ENCODE results near the gene RELL1. TPM values are rescaled to one million over a fixed set of nuclear protein-coding genes. Genes with fewer than 3 reads are reported as not detected.
A peak's percentile ranks its signal among the peaks of the same experiment; 100 is the strongest.

The RELL1 gene
- total RNA-seq, 1 donor from 2014 or later: 45.8 TPM

DNA sequence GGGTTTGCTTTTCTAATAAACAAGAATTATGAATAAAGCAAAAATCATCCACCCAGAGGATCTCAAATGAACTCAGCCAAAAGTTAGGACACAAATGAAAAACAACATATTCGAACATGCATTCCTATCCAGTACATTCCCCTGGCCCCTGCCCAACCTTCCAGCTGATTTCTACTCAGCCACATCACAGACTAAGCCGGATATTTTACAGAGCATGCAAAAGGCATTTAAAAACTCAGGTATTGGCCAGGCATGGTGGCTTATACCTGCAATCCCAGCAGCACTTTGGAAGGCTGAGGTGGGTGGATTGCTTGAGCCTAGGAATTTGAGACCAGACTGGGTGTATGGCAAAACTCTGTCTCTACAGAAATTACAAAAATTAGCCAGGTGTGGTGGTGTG, 54.6 kb downstream of the RELL1 start:
- DNase-seq (ENCODE audit: low read depth): no peak
- no peak overlapping the region for H3K4me3 ChIP-seq (ENCODE audit: low read depth, low read length)
- TF ChIP-seq, protein P1, sequence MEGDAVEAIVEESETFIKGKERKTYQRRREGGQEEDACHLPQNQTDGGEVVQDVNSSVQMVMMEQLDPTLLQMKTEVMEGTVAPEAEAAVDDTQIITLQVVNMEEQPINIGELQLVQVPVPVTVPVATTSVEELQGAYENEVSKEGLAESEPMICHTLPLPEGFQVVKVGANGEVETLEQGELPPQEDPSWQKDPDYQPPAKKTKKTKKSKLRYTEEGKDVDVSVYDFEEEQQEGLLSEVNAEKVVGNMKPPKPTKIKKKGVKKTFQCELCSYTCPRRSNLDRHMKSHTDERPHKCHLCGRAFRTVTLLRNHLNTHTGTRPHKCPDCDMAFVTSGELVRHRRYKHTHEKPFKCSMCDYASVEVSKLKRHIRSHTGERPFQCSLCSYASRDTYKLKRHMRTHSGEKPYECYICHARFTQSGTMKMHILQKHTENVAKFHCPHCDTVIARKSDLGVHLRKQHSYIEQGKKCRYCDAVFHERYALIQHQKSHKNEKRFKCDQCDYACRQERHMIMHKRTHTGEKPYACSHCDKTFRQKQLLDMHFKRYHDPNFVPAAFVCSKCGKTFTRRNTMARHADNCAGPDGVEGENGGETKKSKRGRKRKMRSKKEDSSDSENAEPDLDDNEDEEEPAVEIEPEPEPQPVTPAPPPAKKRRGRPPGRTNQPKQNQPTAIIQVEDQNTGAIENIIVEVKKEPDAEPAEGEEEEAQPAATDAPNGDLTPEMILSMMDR (conservative IDR thresholded peaks at IDR 0.05; ENCODE audit: low read depth, low read length): no peak

DNA sequence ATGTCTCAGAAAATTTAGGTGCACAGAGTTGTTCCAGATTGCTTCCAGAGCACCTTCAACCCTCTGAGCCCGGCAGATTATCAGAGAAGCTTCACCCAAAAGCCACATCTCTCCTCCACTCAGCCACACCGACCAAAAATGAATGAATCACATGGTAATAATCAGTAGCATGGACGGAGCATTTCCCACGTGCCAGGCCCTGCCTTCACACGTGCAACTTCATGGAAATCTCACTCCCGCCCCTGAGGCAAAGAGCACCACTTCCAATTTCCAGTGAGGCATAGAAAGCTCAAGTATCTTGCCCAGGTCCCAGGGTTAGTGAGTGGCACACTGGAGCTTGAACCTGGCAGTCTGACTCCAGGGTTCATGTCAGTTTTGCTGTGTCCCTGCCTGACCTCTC, 56.5 kb downstream of the RELL1 start:
- TF ChIP-seq, protein P1 (conservative IDR thresholded peaks at IDR 0.05; ENCODE audit: low read depth, low read length): no peak
- H3K4me3 ChIP-seq (ENCODE audit: low read depth, low read length): no peak overlapping the region
- no peak for DNase-seq (ENCODE audit: low read depth)

DNA sequence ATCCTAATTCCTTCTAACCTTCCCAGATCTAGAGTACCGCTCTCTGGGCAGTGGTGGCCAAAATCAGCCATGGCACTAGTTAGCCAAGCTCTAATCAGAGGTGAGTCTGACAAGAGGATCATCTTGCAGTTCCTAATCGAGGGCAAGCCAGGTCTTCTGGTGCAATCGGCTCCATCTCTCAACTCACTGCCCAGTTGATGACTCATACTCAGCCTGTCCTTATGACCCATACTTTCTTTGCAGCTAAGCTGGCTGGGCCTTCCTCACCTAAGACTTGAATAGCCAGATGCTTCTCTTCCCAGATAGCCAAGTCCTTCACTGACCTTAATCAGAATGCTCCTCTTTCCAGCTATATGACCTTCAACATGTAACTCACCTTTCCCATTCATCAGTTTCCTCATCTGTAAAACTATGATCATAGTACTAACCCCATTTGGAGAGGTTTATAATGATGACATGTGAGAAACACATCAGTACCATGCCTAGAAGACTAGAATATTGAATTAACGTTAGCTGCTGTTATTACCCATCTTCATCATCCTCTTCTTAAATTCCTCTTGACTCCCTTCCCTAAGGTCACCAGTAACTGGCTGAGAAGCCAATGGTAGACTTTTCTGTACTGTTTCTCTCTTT, 57.1 kb downstream of the RELL1 start:
- no peak overlapping the region for H3K4me3 ChIP-seq (ENCODE audit: low read depth, low read length)
- TF ChIP-seq, protein P1 (conservative IDR thresholded peaks at IDR 0.05; ENCODE audit: low read depth, low read length): no peak
- peak; percentile 71 for DNase-seq (ENCODE audit: low read depth)

DNA sequence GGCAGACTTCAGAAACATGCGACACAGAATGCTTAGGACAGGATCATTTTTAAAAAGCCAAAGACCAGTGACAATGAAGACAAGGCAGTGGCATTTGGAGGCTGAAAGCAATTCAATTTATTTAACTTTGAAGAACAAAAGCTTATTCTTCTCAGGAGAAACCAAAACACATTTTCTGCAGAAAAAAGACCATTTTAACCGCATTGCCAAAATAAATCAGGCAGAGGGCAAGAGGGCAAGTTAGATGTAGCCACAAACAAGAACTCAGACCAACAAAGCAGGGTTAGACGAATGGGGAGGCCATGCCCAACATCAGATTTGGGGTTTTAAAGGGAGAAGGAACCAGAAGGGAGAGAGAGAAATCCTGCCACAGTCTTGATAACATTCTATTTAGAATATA, 58.9 kb downstream of the RELL1 start:
- TF ChIP-seq, protein P1 (conservative IDR thresholded peaks at IDR 0.05; ENCODE audit: low read depth, low read length): no peak
- no peak overlapping the region for H3K4me3 ChIP-seq (ENCODE audit: low read depth, low read length)
- DNase-seq (ENCODE audit: low read depth): no peak

DNA sequence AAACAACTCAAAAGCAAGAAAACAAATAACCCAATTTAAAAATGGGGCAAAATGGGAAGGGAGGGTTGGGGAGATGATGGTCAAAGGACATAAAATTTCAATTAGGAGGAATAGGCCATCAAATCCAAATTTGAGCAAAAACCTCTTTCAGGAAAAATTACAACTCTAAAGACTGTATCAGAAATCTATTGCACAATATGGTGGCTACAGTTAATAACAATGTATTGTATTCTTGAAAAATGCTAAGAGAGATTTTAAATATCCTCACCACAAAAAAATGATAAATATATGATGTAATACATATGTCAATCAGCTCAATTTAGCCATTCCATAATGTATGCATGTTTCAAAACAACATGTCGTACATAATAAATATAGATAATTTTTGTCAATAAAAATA, 60.7 kb downstream of the RELL1 start:
- TF ChIP-seq, protein P1 (conservative IDR thresholded peaks at IDR 0.05; ENCODE audit: low read depth, low read length): no peak

DNA sequence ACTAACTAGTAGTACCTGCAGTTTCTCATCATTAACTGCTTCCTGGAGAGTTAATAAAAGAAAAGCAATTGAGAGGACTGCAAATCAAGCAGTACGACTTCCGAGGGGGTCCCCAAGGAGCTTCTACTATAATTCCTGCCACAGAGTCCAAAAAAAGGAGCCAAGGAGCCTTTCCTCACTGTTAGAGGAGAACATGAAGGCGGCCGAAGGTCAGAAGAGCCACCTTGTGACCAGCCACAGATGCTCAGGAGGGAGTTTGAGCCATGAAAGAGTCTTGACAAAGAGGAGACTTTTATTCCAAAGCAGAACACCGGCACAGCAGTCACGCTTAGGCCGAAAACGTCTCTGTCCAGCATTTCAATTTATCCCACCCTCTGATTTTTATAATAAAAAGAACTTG, 62.2 kb downstream of the RELL1 start:
- no peak for DNase-seq (ENCODE audit: low read depth)
- H3K4me3 ChIP-seq (ENCODE audit: low read depth, low read length): no peak overlapping the region
- TF ChIP-seq, protein P1 (conservative IDR thresholded peaks at IDR 0.05; ENCODE audit: low read depth, low read length): no peak

More for the DNA sequence above, 60.7 kb downstream of the RELL1 start:
- DNase-seq (ENCODE audit: low read depth): no peak
- no peak overlapping the region for H3K4me3 ChIP-seq (ENCODE audit: low read depth, low read length)

DNA sequence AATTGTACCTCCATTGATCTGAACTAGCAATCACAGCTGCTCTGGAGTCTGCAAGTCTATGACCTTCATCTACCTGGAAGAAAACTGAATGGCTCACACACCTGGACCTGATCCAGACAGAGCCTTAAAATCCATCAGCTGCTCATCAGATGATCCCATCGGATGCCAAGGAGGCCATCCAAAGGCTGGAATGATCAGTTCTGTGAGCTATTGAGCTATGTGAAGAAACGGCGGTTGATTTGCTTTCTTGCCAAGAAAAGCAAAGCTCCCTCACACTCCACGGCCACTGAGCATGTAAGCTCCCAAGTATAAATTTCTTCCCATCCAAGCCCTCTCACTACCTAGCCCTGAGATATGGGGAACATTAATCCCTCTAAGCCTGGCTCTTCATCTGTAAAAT, 63.1 kb downstream of the RELL1 start:
- no peak overlapping the region for H3K4me3 ChIP-seq (ENCODE audit: low read depth, low read length)
- TF ChIP-seq, protein P1 (conservative IDR thresholded peaks at IDR 0.05; ENCODE audit: low read depth, low read length): no peak
- DNase-seq (ENCODE audit: low read depth): no peak
